Upper lobe of left lung (tissue), 4 donors: ENCODE measurements around the gene MKNK2.

Source experiments
- CTCF ChIP-seq, 6 experiments: fragments of 450-650 bp in 4 of 6; fragments of 200-600 bp in 2 of 6; sonication (generic) in 2 of 6; IDR thresholded peaks; one replicate each; pipeline ENCODE4 v1.5.1; 2016 to 2019; ENCODE audit warnings: antibody characterized with exemption in 6 of 6
- POLR2A ChIP-seq, 4 donors: fragments of 450-650 bp; IDR thresholded peaks; one replicate each; pipeline ENCODE4 v1.5.1; 2016 to 2017; ENCODE audit warnings: antibody characterized with exemption in 4 of 4, mild to moderate bottlenecking in 2 of 4
- POLR2AphosphoS5 ChIP-seq, 2 donors: sonication (generic); formaldehyde crosslinking; IDR thresholded peaks; one replicate each; pipeline ENCODE4 v1.5.1; 2017; ENCODE audit warnings: antibody characterized with exemption in 2 of 2

- TF ChIP-seq POLR2A (IDR thresholded peaks at IDR 0.05) (no peak), CTCF (IDR thresholded peaks at IDR 0.05) (no peak), POLR2AphosphoS5 (IDR thresholded peaks at IDR 0.05) (no peak)
These were observed 28.8 kb downstream of the MKNK2 start for GRCh38 chr19:2022289-2022688.
